Stimulated activated CD8-positive, alpha-beta memory T cell treated with anti-CD3 and anti-CD28 coated beads, Interleukin-4, amount 100 ng/mL, for 24 hours (primary cell): ENCODE results near the gene PTGR3.

Source experiments
- DNase-seq: peaks from one replicate; pipeline ENCODE4 v3.0.0-alpha.2; 2020; ENCODE audit warnings: low read depth

Gene PTGR3

GRCh38 chr18:75234901-75235300 lies 26.0 kb upstream of the PTGR3 start:
- DNase-seq = no peak

DNA sequence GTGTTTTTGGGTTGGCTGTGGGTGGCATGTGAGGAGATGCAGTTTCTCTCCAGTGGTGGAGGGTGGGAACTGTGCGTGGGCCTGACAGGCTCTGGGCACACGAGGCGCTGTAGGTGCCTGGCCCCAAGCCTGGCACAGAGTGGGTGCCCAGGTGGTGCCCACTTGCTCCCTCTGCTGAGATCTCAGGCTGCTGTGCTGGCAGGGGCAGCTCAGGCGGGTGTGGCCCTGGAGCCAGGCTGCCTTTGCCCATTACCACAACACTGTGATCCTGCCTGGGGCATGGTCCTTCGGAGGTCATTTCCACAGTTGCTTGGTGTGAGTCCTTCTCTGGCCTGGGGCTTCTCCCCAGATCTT lies 22.1 kb upstream of the PTGR3 start:
- no peak for DNase-seq

- no peak for DNase-seq
Measured at GRCh38 chr18:75230163-75231052, 21.5 kb upstream of the PTGR3 start.

DNA sequence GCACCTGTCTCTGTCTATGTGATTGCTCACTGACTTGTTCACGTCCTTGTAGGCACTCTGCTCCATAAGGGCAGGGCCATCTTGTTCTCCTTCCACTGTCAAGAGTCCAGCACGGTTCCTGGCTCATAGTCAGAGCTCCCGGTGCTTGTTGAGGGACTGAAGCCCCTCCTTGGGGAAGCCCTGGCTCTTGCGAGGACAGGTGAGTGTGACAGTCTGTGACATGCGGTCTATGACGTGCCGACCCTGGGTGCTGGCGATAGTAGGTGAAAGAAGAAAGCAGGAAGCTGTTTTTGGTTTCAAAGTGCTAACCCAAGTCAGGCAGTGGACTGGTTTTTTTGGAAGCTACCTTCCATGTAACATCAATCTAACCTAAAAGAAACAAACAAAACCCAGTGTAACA lies 20.5 kb upstream of the PTGR3 start:
- no peak for DNase-seq

DNA sequence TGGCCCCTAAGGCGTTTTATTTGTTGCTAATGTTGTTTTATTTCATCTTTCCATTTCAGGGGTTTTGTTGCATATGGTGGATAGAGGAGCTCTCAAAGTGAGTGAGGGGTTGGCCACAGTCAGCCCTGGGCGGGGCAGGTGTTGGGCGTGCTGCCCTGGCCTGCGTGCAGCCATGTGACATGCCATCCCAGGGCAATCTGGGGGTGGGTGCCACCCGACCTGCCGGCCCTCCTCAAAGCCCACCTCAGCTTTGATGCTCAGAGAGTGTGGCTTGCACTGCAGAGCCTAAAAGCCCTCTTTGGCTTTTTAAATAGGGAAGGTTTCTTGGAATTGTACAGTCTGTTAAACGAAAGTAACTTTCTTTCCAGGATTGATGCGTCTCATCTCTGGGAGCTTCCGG lies 20.0 kb upstream of the PTGR3 start:
- DNase-seq = no peak

- DNase-seq = no peak
Measured at GRCh38 chr18:75227535-75228296, 18.8 kb upstream of the PTGR3 start.

DNA sequence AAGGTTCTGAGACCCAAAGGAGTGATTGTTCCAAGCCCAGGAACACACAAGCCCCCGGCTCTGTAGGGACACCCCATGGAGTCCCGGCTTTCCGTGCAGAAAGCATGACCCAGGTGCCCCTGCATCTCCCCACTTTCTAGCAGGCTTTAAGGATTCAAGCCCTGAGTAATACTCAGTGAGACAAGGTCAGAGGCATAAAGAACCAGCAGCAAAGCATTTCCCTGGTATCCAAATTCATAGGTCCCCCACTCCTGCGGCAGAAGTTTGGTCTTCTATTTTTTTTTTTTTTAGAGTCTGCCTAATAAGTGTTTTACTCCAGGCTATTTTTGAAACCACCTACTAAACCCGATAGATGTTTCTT lies 18.0 kb upstream of the PTGR3 start:
- DNase-seq = no peak

DNA sequence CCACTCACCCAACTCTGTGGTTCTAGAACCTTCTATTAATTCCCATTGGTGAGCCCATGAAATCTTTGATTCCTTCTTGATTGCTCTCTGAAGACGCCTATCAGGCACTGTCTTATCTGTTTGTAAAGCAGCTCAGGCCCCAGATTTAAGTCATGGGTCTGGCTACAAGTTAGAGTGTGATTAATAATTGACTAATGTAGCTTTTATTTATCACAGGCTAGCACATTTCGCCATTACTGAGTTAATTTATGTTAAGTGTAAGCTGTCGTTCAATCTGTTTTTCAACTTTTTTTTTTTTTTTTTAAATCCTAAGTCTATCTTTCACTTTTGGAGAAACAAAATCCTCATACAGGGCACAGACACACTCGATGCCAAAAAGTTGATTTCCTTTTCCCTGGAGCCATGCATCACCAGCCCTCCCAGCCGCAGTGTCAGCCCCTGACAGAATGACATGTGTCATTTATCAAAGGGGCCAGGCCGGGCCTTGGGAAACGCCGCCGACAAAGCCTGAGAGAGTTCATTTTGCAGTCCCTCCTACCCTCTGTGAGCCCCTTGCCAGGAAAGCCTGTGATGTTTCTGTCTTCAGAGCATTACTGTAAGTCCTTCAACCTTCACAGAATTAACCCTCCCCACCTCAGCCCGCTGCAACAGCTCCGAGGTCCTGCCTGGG lies 17.5 kb upstream of the PTGR3 start:
- DNase-seq = no peak

DNA sequence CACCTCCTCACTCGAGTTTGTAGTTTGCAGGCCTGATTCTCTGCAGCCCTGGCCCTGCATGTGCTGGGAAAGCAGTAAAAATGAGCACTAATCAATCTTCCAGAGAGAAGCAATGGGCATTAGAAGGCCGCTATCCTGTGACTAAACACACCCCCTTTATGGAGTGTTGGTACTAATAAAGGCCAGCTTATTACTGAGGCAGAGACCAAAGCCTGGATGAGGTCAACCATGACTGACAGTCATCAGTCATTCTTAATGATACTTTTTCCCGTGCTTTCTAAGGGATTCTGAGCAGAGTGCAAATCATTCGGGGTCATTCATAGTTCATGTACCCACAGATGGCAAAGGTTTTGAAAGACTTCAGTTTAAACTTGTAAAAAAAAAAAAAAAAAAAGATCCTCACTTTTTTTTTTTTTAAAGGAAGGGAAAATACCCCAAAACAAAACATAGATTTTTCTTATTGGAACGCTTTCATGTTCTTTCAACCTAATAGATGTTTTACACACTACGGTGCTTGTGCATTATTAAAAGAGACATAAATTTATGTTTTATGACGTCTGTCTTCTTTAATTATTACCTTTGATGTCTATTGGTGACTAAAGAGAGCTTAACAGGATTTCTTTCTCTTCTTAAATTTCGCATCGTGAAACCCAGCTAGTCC lies 14.9 kb upstream of the PTGR3 start:
- DNase-seq = no peak

- no peak for DNase-seq
Measured at GRCh38 chr18:75222407-75222806, 13.5 kb upstream of the PTGR3 start.

DNA sequence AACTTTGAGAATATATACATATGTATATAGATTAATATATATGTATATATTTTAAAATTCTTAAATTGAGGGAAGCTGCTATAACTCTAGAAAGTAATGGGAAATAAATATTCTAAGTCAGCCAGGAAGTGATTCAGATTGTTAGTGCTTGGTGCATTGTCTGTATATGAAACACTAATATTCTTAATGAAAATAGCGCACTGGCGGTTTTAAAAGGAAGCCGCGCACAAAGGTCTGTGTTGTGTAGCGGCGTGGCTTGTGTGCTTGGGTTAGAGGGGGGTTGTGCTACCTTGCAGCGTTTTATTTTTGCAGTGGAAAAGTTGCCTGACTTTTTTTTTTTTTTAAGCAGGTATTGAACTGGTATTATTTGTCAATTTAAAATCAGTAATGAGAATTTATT lies 13.0 kb upstream of the PTGR3 start:
- no peak for DNase-seq

DNA sequence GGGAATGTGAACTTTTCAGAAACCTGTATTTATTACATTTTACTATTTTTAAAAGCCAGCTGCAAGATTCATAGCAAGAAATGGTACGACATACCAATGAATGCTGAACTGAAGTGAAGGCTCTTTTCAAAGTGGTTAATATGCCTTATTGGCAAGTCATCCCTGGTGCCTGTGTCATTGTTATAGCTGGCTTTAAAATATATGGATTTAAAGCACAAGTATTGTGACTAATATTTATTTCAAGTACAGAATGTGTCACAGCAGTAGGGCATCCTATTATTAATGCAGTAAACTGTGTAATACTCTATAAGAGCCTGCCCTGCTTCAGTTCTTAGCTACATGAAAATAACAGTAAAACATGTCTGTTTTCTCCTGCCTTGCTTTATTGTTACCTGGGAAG lies 12.5 kb upstream of the PTGR3 start:
- no peak for DNase-seq

DNA sequence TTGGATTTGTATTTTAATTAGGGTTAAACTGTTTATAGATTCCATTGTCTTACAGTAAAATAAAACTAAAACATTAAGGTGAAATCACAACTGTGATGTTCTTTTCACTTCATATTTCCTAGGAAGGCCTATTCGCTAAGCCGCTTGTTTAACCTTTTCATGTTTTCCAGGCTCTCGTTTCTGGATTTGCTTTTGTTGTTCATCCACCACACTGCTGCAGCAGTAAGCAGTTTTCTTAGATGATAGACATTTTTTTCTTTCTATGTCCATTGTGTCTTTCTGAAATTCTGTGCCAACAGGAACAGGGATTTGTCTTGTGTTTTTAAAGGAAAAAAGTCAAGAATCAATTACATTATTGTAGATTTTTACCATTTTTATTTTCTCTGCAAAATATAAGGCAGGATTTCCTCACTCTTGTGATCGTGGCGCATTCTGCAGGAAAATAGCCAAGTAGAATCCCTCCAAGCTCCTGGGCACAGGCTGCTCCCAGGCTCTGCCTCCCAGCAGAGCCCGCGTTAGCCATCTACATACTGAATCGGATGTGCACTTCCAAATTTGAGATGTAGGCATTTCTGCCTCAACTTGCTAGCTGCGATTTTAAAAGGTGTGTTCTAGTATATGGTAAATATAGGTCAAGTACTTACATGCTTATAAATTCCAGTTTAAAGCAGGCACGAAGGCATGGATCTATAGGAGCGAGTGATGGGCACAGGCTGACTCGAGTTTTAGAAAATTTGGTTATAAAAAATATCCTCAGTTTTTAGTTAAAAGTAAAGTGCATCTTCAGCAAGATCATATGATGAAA lies 11.8 kb upstream of the PTGR3 start:
- no peak for DNase-seq

DNA sequence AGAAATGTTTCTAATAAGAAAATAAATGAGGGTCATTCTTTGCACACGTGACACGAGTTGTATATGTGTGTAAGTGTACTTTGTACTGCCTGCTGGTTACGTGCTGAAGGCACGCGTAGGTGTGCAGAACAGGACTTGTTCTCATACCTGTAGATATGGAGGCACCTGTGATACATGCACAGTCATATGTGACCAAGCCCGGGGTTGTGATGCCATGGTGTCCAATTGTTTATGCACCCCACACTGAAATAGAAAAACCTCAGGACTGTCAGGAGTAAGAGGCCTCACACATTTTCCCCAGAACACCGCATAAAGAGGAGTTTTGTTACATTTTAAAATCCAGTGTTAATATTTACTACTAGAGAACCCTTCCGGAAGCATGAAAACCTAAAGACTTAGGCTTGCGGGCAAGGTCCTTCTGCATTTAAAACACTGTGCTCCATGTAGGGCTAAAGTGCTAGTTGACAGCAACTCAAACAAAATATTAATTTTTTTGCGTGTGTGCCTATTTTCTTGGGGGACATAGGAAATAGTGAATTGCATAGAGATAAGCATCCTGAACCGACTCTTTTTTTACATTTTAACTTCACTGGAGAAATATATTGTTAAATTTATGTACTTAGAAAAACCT lies 10.9 kb upstream of the PTGR3 start:
- no peak for DNase-seq

GRCh38 chr18:75218065-75218923 lies 9.4 kb upstream of the PTGR3 start:
- no peak for DNase-seq

DNA sequence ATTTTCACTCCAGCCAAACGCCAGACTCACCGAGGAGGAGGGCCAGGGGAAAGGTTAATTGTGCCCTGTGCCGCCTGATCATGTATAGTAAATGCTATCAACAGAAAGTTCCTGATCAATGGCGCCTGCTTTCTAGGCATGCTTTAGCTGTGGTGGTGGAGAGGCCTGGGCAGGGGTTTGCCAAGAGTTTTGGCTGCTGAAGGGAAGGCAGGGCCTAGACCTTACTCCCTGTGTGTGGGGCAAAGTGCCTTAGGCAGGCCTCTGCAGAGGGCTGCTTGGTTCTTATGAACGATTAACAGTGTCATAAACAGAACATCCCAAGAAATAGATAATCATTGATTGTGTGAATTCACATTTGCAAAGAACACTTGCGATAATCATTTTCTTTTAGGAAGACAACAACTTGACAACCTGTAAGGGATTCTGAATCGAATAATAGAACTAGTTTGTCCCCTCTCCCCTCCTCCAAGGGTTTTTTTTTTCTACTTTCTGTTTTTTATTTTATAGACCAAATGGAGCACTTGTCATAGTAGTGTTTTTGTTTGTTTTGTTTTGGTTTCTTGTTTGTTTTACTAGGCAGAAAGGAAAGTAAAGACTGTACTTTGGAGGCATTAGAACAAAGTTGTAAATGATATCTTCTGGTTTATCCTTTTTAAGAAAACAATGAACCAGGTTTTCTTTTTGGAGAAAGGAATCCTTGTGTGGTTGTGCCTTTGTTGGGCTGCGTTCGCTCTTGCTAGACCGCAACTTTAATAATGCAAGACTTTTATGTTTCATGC lies 8.2 kb upstream of the PTGR3 start:
- DNase-seq = no peak

DNA sequence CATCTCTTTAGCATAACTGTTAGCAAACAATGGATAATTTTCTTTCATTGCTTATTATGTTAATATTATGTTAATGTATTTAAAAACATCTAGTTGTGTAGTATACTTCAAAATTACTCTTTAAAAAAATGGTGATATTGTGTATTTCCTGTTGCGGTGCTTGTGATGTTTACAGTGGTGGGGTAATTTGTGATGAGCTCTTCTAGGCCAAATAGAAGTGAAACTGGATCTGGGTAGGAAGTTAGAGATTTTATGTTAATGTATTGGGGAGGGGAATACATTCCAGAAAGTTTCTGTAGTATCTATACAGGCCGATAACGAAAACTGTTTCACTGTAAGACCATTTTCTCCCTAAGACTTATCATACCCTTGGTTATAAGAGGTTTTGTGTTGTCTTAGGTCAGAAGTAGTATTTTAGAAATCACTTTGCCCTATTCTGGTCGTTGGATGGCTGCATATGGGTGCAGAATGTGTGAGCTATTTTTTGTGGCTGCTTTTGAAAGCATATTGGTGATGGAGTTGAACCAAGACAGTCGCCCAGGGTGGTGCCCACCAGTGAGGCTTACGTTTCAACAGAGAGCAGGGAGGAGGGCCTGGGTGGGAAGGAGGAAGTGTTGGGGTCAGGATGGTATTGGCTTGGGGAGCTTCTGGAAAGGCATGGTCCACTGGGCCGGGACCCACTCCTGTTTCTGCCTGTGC lies 7.4 kb upstream of the PTGR3 start:
- DNase-seq = no peak

DNA sequence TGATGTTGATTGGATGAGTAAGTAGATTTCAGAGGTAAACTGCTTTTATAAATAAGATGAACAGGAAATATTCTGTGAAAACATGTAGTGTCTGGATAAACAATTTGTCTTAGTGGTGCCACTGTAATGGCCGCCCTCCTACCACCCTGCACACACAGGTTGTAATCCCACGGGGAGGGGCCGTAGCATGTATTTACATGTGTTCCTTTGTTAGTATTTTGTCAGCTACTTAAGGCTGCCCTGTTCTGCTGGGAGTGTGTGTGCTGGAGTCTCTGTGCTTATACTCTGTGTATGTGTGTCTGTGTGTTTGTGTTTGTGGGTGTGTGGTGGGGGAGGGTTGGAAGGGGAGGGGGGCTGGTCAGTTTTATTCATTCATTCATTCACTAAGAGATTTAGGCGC lies 6.7 kb upstream of the PTGR3 start:
- no peak for DNase-seq
